IPS-NIHi11 (cell line): ENCODE data around the gene TRMO.
A peak's percentile ranks its signal among the peaks of the same experiment; 100 is the strongest.

Experiments used
- DNase-seq: peaks from one replicate; pipeline ENCODE4 v3.0.0; 2012; ENCODE audit warnings: mixed read lengths, low spot score

Gene TRMO

DNA sequence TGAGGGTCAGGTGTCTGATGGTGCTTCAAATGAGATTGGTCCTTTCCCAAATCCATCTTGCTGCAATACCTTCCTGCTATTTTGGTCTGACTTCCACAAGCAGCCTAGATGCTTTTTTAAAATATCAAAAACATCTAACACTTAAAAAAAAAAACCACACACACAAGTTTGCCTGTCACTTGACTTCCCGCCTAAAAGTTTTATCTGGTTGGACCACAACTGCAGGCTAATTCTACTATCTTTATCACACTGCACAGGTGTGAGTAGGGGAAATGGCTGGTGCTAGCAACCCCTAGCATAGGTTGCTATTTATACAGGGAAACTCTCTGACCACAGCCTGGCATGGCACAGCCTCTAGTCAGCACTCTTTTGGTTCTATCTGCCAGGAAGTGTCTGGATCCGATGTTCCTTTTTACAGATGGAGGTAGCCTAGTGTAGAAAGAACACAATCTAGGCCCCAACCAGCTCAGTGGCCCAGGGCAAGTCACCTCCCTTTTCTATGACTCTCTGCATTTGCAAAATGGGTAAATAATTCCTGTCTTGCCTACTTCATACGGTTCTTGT is 15.9 kb upstream of the TRMO start, which contains the start of gene HEMGN:
Gene HEMGN, minus strand, starts transcription at position 92 of the 564 bp plus-strand sequence. Its CDS starts 36 bp downstream, at position 56.
- no peak for DNase-seq

DNA sequence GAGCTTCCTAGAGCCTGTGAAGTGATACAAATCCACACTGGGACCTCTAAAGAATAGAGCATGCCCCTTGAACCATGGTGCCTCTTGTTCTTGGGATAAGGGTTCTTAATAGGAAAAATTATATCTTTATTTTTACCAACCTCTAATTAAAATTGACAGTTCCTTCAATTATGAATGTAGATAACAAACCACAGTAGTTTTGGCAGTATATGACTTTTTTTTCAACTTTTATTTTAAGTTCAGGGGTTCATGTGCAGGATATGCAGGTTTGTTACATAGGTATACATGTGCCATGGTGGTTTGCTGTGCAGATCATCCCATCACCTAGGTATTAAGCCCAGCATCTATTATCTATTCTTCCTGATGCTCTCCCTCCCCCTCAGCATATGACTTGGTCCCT is 14.7 kb upstream of the TRMO start:
- DNase-seq, result no peak

DNA sequence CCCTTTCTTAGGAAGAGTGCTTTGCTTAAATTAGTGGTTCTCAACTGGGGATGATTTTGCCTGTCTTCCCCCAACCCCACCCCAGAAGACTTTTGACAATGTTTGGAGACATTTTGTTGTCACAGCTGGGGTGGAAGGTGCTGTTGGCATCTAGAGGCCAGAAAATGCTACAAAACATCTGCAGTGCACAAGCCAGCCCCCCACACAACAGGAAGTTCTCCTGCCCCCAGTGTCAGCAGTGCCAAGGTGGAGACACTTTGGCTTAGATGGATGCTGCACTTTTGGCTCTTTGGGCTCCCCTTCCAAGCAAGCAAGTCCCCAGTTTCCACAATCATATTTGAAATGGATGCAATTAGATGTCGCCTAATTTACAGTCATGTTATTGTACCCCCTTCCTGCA is 13.0 kb upstream of the TRMO start:
- no peak for DNase-seq

DNA sequence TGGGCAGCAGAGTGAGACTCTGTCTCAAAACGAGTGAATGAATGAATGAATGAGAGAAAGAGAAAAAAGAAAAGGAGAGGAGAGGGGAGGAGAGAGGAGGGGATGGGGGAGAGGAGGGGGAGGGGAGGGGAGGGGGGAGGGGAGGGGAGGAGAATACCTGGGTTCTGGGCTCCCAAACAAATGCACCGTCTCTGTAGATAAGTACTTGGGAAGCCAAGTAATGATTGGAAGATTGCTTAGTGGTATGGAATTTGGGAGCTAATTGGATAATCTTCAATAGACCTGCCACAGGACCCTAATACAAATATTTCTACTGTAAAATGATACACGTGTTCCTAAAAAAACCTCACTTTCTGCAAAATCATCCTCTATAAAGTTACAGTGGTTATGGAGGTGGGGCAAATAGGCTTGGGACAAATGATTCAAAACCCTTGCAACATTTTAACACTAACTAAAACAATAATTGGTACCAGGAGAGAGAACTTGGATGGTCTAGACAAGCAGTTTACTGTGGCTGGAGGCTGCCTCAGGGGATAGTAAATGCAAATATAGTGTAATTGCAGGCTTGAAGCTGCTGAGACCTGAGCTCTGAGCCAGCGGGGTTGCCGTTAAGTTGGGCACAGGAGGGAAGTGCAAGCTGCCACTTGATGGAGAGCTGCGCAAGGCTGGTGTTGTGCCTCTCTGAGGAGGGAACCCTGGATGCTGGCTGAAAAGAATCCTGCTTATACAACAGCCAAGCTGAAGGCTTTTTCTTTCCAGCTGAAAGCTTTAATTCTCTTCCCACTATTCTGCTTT is 12.2 kb upstream of the TRMO start:
- DNase-seq, result peak; percentile 12

DNA sequence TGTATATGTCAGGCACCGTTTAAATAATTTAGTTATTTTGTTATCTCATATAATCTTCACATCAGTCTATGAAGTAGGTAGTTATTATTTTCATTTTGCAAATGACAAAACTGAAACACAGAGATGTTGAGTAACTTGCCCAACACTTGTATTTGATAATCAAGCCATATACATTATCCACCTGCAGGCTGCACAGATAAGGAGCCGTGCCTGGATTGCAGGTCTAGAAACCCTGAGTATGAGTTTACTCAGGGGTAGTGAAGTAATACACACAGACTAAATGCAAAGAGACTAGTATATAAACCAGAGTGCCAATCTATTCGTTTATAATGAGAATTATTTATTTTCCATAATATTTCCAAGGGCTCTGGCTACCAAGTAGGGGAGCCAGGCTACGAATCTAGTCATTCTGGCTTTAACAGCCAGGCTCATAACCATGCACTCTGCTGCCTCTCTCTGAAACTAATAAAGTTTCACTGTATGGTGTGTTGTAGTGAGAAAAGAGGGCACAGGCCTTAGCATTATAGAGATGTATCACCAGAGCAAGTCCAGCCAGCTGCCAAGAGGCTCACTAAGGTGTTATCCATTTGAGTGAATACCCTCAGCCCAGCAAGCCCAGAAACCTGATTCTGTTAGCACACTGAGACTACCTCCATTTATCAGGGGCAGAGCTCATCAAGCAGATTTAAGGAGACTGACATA is 11.1 kb upstream of the TRMO start:
- DNase-seq, result no peak

DNA sequence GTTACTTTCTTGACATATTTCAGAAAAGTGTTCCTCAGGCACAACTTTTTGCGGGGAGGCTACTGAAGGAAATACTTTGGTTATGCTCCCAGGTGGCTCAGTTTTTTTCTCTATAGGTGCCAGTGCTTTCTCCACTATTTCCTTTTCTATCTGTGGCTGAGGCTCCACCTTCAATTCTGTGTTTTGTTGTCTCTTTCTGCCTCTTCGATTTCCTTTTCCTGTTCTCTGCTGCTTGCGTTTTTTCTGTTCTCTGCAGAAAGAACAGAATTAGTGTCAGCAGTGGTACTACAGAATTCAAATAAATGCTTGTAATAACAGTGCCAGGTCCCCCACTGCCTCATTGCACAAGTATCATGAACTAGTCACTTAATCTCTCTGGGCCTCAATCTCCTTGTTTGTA is 8.7 kb upstream of the TRMO start:
- DNase-seq, result no peak

DNA sequence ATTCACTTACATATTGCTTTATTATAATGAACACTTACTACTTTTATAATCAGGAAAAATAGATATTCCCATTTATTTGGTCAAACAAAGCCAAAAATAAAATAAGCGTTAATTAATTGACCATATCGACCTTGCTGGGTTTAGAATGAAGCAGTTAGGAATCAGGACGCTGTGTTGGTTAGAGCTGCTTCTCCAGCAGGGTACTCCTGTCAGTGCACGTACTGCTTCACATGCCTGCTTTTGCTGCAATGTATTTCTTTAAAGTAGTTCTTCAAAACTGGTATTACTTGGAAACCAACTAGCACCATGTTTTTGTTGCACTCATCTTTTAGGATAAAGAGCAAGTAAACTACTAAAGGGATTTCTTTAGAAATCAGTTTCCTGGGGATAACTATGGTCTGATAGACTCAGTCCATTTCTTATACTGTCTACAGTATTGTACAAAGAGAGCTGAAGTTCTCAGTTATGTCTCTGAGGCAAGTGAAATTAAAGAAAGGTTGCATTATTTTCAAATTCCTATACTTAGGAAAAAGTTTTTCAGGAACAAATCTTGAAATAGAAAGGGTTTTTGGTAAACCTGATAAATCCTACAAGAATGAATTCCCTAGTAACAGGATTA is 6.8 kb upstream of the TRMO start:
- DNase-seq, result no peak

DNA sequence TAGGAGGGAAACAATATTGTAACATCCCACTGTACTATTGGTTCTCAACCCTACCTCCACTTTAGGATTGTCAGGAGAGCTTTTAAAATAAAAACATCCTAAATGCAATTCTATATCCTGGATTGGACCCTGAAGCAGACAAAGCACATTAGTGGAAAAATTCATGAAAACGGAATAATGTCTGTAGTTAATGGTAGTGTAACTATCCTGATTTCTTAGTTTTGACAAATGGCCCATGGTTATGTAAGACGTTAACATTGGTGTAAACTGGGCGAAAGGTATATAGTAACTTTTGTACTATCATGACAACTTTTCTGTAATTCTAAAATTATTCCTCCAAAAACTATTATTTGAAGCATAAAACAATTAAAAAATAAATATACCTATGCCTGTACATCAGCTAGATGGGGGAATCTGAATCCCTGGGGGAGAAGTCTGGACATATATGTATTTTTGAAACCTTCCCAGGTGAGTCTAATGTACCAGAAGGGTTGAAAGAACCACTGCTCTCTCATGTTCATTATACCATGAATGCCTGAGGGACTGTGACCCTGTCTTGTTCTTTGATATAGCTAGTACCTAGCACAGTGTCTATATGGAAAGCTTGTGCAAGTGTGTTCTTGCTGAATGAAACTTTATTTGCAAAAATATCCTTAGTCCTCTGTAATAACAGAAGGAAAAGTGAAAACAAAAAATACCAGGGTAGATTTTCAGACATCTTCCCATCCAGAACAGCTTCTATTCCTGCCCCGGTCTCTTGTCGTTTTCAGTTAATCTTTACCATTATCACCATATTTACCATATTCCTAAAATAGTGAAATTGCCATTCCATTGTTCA is 3.4 kb upstream of the TRMO start:
- DNase-seq, result no peak

DNA sequence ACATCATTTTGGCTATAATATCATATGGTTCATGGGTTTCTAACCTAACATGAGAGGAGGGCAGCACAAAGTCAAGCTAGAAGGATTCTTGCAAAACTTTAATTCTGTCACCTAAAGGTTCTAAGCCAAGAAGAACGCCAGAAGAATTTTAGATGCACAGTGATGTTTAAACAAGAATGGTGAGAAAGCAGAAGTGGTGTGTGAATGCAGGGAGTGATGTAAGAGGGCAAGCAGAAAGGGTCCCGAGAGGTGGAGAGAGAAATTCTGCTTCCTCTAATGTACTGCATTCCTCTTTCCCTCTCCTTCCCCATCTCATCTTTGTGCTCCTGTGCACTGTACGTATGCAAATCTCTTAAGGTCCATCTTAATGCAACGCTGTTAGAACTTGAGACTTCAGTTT is 2.1 kb upstream of the TRMO start:
- no peak for DNase-seq

DNA sequence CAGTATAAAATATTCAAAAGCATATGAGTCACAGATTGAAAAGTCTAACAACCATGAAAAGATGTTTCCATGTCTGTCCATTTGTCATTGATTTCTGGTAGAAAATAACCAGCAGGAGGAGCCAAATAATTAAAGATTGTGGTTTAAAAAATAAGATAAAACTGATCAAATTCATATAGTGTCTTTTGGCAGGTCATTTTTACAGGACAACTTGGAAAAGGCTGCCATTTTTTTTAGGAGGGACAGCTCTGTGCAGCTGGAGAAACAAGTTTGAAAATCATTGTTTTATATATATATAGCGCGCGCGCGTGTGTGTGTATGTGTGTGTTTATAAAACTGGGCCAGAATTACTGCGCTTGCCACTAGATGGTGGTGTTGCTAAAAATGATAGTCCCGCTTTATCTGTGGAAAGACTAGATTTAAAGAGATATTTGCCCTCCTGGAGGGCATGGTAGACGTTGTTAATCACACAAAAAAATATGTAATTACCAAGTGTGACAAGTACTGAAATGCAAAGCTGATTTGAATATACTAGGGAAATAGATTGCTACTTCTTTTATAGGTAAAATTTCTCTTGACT is 1.3 kb upstream of the TRMO start:
- DNase-seq, result peak; percentile 50

DNA sequence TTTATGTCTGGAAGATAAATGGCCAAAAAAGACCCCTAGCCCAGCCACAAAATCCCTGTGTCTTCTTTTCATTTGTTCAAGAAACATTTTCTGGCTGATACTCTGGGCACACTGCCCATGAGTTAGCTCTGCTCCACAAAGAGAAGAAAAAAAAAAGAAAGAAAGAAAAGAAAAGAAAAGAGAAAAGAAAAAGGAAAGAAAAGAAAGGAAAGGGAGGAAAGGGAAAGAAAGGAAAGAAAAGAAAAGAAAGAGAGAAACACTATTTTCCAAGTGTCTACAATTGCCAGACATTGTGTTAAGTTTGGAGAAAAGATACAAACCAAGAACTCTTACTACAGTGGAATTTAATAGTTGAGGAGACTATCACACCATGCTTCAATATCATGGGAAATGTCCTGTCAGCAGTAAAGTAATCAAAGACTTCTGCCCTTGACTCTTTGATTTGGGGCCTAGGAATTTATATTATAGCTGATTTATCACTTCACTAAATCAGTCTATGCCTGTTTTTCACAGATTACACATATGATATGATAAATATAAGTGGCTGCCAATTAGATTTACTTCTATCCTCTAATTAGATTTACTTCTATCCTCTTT is 3.0 kb downstream of the TRMO start:
- DNase-seq, result no peak

DNA sequence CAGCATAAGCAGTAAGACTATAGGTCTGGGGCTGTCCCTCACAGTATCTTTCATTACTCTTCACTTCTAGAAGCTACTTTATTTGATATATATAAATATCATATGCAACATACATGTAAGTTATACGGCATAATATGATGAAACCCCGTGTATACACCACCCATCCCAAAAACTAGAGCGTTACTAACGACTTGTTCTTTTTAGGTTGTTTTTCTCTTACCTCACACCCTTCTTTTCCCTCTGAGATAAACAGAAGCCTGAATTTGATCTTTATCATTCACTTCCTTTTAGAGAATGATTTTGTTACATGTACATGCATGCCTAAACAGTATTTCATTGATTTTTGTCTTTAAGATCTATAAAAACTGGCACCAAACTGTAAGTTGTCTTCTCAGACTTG is 3.7 kb downstream of the TRMO start:
- DNase-seq, result no peak

DNA sequence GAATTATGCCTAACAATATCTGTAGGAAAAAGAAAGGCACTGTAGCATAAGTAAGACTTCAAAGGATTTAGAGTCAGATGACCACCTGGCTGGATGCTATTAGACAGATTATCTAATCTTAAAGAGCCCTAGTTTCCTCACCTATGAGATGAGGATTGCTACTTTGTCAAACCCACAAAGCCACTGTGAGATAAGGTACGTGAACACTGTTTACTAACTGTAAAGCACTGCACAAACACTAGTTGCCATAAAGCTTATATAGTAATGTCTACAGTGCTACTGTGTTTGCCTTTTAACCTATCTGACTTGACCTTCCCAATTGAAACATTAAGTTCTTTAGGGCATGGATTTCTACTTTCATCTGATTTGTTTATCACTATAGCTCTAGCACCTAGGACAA is 10.3 kb downstream of the TRMO start:
- no peak for DNase-seq

DNA sequence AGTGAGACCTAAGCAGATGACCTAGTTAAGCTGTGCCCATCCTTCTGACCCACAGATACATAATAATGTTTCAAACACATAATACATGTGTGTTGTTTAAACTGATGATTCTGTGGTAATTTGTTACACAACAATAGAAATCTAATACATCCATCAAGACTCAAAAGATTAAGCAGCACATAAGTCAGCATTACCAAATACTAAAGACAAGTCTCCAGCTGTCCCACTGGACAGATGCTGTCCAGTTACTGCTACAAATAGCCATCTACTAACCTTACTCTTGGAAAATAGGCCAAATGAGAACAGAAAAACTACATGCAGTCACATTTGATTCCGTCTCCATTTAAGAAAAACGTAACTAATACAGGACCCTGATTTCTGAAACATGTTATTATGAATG is 10.8 kb downstream of the TRMO start:
- no peak for DNase-seq

DNA sequence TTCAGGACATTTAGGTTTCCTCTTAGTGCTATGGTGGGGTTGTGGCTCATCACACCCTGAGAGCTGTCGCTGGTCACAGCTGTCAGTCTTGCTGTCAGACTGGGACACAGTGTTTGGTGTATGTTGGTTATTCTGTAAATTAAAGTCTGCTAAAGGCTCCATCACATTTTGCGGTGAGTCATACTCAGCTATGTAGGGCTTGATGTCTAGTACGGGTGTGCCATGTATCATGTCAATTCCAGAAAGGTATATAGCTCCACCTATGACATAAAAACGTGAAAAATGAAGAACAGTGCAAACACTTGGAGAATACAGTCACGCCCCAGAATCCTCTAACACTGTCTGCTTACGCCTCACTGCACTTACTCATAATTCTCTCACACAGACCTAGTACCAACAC is 11.9 kb downstream of the TRMO start:
- DNase-seq, result no peak

DNA sequence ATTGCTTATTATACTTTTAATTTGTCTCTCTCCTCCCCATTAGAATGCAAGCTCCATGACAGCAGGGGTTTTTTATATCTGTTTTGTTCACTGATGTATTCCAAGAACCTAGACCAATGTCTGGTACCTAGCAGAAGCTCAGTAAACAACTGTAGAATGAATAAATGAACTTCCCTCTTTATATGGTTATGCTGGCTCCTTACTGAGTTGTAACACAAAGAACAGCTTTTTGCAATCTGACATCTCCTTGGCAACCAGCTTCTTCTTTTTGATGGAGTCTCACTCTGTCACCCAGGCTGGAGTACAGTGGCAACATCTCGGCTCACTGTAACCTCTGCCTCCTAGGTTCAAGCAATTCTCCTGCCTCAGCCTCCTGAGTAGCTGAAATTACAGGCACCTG is 13.6 kb downstream of the TRMO start:
- no peak for DNase-seq

DNA sequence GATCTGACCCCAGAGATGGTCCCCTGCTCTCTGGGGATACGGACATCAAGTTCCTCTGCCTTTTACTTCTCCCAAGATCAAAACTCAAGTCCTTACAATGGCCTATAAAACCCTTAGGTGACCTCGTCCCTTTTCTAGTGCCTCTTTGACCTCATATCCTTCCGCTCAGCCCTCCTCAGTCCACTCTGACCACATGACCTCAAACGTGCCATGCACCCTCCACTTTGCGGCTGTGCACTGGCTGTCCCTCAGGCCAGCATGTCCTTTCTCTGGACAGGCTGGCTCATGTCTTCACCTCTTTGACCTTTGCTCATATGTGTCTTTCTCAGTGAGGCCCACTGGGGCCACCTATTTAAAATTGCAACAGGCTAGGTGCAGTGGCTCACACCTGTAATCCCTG is 14.7 kb downstream of the TRMO start:
- DNase-seq, result no peak

DNA sequence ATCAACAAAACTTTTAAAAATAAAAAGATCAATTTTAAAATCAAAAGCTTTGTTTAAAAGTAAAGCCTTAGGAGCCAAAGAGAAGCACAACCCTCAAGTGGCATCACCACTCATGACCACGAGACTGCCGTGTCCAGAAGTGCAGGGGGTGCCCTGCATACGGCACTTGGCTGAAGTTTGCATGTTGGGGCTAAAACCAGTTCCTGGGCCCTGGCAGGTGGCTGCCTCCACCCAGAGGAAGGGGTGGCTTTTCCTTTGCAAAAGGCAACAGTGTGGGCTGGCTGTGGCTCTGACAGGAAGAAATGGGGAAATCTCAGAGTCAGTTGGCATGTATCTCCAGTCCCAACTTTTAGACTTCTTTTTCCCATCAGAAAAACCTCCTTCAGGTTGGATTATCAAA is 15.3 kb downstream of the TRMO start:
- DNase-seq, result no peak

DNA sequence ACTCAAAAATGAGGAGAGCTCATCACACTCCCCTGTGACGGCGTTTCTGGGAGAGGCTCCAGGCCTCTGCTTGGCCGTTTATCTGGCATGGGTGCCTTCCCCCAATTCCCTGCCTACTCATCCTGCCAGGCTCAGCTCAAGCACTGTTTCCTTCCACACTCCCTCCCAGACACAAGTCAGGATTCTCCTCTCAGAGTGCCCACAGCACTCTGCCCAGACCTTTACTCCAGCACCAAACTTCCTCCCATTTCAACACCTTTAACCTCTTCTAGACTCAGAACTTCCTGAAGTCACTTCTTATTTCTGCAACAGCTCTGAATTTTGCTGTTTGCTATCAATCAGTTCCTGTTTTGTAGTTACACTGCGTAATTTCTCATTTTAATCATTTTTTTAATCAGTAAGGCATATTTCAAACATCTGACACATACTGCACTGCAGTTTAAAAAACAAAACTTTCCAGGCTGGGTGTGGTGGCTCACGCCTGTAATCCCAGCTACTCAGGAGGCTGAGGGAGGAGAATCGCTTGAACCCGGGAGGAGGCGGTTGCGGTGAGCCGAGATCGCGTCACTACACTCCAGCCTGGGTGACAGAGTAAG is 16.0 kb downstream of the TRMO start:
- no peak for DNase-seq

DNA sequence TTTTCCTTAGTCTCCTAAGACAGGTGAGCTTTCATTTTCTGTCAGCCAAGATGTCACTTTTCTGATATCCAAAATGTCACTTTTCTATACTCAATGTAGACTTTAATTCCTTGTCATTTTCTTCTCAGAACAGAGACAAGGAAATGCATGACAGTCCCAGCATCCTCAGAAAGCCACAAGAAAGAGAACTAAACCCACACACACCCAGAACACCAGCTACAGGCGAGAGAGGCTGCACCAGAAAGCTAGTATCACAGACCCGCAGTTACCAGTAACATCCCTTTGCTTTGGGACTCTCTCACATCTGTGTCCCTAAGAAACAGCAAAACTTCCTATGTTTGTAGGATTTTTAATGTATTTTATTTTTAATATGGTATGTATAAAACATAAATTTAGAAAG is 17.1 kb downstream of the TRMO start:
- no peak for DNase-seq

DNA sequence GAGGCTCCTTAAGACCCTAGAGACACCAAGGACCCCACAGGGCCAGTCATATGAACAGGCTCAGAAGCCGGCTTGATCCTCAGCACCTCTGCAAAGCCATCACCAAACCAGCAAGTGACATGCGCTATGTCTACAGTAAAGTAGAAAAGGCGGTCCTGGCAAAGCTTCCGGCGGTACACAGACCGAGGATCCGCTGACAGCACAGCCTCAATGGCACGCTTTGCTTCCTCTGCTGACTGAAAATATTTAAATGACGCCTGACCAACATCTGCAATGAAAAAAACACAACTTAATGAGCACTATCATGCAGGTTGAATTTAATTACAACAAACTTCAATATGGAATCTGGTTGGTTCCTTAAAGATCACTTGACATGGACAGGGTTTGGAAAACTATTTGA is 17.6 kb downstream of the TRMO start:
- DNase-seq, result no peak
